Progenitor cell of endocrine pancreas (in vitro differentiated cells): ENCODE data around the gene GHDC. TPM values are rescaled to one million over a fixed set of nuclear protein-coding genes. Genes with fewer than 3 reads are reported as not detected.

Experiments used
- DNase-seq: peaks from one replicate; pipeline ENCODE4 v3.0.0; 2021; ENCODE audit warnings: low spot score; ENCODE audit not compliant: unreplicated experiment
- H3K27ac Mint-ChIP-seq: 2 replicates; pipeline ENCODE4 v1.8.0; 2021; ENCODE audit warnings: mild to moderate bottlenecking, moderate library complexity, mixed read lengths
- H3K27me3 Mint-ChIP-seq: 2 replicates; pipeline ENCODE4 v1.8.0; 2021; ENCODE audit warnings: mixed read lengths
- H3K36me3 Mint-ChIP-seq: 2 replicates; pipeline ENCODE4 v1.8.0; 2022; ENCODE audit warnings: mixed read lengths; ENCODE audit not compliant: insufficient read depth
- H3K4me1 Mint-ChIP-seq: 2 replicates; pipeline ENCODE4 v1.8.0; 2021; ENCODE audit warnings: low read depth, mixed read lengths
- H3K4me3 Mint-ChIP-seq: 2 replicates; pipeline ENCODE4 v1.8.0; 2021; ENCODE audit warnings: low read depth, mild to moderate bottlenecking, moderate library complexity, mixed read lengths
- H3K9me3 Mint-ChIP-seq: 2 replicates; pipeline ENCODE4 v1.8.0; 2021; ENCODE audit warnings: low read depth, mixed read lengths
- total RNA-seq: library from RNA; stranded (reverse); gene quantifications from 2 replicates; pipeline ENCODE4 v1.2.1, GENCODE V29; 2021
- TF ChIP-seq, protein P1 (sequence below): fragments of 200-600 bp; sonication (generic); IDR thresholded peaks from one replicate; pipeline ENCODE4 v1.5.0; 2021; ENCODE audit warnings: antibody characterized with exemption, mild to moderate bottlenecking; ENCODE audit not compliant: unreplicated experiment

The GHDC gene
- total RNA-seq, 1 donor from 2014 or later, result 6.8 TPM

DNA sequence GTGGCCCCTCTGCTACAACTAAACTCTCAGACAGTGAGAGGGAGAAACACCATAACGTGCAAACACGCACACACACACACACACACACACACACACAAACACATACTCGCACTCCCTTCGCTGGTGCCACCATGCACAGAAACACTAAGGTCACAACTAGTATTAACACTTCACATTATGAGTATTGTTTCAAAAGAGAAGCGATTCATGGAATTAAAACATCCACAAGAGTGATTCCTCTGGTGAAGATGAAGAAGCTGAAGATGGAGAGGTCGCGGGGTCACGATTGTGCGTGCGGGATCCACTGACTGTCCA is 7.1 kb upstream of the GHDC start:
- peaks cover 12% of the 10 kb centered on the region for H3K4me1 Mint-ChIP-seq
- no peaks in the 10 kb centered on the region for H3K9me3 Mint-ChIP-seq
- H3K4me3 Mint-ChIP-seq, result no peak overlapping the region
- peak overlapping the region; percentile 84 for H3K27ac Mint-ChIP-seq
- DNase-seq, result no peak
- H3K36me3 Mint-ChIP-seq, result peaks cover 13% of the 10 kb centered on the region
- TF ChIP-seq, protein P1, sequence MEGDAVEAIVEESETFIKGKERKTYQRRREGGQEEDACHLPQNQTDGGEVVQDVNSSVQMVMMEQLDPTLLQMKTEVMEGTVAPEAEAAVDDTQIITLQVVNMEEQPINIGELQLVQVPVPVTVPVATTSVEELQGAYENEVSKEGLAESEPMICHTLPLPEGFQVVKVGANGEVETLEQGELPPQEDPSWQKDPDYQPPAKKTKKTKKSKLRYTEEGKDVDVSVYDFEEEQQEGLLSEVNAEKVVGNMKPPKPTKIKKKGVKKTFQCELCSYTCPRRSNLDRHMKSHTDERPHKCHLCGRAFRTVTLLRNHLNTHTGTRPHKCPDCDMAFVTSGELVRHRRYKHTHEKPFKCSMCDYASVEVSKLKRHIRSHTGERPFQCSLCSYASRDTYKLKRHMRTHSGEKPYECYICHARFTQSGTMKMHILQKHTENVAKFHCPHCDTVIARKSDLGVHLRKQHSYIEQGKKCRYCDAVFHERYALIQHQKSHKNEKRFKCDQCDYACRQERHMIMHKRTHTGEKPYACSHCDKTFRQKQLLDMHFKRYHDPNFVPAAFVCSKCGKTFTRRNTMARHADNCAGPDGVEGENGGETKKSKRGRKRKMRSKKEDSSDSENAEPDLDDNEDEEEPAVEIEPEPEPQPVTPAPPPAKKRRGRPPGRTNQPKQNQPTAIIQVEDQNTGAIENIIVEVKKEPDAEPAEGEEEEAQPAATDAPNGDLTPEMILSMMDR, result no peak
- H3K27me3 Mint-ChIP-seq, result no peaks in the 10 kb centered on the region

DNA sequence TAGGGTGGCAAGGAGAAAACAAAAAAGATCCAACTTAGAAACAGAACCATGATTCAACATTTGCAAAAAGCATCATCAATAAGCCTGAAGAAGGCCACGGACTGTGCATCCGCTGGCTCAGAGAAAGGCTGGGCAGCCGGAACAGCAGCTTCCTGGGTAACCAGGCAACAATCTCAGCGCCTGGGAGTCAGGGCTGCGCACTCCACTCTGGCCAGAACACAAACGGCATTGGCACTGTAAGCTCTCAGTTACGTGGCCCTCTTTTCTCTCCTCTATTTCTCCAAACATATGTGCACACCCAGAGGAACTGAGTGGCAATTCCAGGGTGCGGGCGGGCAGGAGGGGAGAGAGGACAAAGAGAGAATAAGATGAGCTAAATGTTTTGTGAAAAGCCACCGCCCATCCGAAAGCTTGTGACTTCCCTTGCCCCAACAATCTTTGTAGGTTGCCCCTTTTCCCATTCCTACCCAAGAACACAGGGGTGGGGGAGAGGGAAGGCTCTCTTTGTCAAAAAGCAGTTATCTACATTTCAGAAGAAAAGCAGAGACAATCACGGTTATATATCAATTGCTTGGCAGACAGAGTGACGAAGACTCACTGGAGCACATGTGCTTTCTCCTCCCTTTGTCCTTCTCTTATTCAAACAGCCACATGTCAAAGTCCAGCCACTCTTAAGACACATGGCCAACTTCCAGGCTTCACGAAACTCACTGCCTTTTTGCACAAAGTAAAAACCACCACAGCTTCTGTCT is 6.6 kb upstream of the GHDC start:
- H3K4me3 Mint-ChIP-seq, result no peak overlapping the region
- H3K9me3 Mint-ChIP-seq, result no peaks in the 10 kb centered on the region
- H3K36me3 Mint-ChIP-seq, result peaks cover 13% of the 10 kb centered on the region
- peak overlapping the region; percentile 84 for H3K27ac Mint-ChIP-seq
- DNase-seq, result no peak
- TF ChIP-seq, protein P1, result no peak
- no peaks in the 10 kb centered on the region for H3K27me3 Mint-ChIP-seq
- peaks cover 12% of the 10 kb centered on the region for H3K4me1 Mint-ChIP-seq

DNA sequence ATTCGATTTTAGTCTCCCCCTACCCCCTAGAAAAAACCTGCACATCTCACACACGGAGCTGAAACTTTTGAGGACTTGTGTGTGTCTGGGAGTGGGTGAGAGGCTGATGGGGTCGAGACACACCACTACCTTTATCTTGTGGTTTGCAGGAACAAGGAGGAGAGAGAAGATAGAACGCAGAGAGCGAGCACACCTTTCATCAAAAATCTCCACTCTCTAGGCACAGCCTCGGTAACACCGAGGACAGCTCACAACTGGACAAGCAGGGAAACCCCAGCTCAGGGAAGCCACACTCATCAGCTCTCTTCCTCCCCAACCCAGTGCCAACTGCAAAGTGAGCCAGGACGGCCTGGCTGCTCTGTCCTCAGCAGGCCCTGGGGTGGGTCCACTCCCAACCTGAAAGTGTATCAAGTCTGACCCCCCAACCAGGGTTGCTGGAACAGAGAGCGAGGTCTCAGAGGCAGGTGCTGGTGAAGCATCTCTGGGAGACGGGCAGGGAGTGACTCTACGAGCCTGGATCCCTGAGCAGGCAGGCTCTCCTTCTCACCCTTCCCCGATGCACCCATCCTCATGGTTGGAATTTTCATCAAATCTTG is 5.2 kb upstream of the GHDC start:
- peaks cover 12% of the 10 kb centered on the region for H3K4me1 Mint-ChIP-seq
- no peaks in the 10 kb centered on the region for H3K9me3 Mint-ChIP-seq
- no peak for DNase-seq
- TF ChIP-seq, protein P1, result no peak
- H3K36me3 Mint-ChIP-seq, result peaks cover 11% of the 10 kb centered on the region
- H3K27ac Mint-ChIP-seq, result no peak overlapping the region
- H3K27me3 Mint-ChIP-seq, result no peaks in the 10 kb centered on the region
- no peak overlapping the region for H3K4me3 Mint-ChIP-seq

DNA sequence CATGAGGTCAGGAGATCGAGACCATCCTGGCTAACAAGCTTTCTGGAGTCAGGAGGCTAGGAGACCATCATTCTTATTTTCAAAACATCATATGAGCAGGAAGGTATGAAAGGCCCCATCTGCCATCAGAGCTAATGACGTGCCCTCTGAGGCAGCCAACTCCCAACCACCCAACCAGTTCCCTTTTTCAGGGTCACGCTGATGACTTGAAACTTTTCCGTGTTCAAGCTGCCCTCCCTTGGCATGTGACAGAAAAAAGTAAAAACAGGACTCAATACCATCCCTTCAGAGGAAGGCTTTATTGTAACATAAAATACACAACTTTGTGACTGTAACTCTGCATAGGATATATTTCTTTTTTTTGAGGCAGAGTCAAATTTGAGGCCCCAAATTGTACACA is 4.6 kb upstream of the GHDC start:
- TF ChIP-seq, protein P1, result no peak
- Mint-ChIP-seq H3K9me3 (no peaks in the 10 kb centered on the region), H3K27ac (no peak overlapping the region), H3K27me3 (no peaks in the 10 kb centered on the region), H3K4me1 (peaks cover 14% of the 10 kb centered on the region), H3K4me3 (no peak overlapping the region), H3K36me3 (peaks cover 10% of the 10 kb centered on the region)
- DNase-seq, result no peak

DNA sequence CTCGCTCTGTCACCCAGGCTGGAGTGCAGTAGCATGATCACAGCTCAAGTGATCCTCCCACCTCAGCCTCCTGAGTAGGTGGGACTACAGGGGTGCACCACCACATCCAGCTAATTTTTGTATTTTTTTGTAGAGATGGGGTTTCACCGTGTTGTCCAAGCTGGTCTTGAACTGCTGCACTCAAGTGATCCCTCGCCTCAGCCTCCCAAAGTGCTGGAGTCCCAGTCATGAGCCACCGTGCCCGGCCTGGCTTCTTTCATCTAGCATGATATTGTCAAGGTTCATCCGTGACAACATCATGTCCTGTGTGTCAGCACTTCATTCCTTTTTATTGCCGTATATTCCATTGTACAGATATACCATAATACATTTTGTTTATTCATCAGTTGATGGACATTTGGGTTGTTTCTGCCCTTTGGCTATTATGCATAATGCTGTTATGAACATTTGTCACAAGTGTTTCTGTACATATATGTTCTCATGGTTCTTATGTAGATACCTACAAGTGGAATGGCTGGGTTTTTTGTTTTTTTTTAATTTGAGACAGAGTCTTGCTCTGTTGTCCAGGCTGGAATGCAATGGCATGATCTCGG is 3.4 kb upstream of the GHDC start:
- TF ChIP-seq, protein P1, result no peak
- Mint-ChIP-seq H3K4me1 (peaks cover 14% of the 10 kb centered on the region), H3K27ac (no peak overlapping the region), H3K9me3 (no peaks in the 10 kb centered on the region), H3K27me3 (no peaks in the 10 kb centered on the region), H3K4me3 (no peak overlapping the region), H3K36me3 (peaks cover 4% of the 10 kb centered on the region)
- no peak for DNase-seq
